K562 (cell line): Measurements from ENCODE around the gene LST1. TPM values are rescaled to one million over a fixed set of nuclear protein-coding genes. Genes with fewer than 3 reads are reported as not detected.

Experiments
- ASH1L ChIP-seq: fragments of 450-650 bp; IDR thresholded peaks from 2 replicates; pipeline ENCODE4 v1.6.1; 2018; ENCODE audit warnings: borderline replicate concordance, mild to moderate bottlenecking, low read depth; ENCODE audit not compliant: partially characterized antibody
- CREB5 ChIP-seq: fragments of 250-450 bp; sonication (Bioruptor Pico); IDR thresholded peaks from 2 replicates; pipeline ENCODE4 v1.5.0; 2020; ENCODE audit warnings: mild to moderate bottlenecking
- EGR1 ChIP-seq: fragments of 450-650 bp; conservative IDR thresholded peaks from 2 replicates; pipeline ENCODE4 v1.6.1; 2017; ENCODE audit warnings: mild to moderate bottlenecking
- EP300 ChIP-seq: IDR thresholded peaks from 2 replicates; pipeline ENCODE4 v1.6.1; 2012; ENCODE audit warnings: low read length, improper control_type of control experiment
- GATAD2A ChIP-seq: fragments of 450-650 bp; IDR thresholded peaks from 2 replicates; pipeline ENCODE4 v1.6.1; 2017
- HMGXB4 ChIP-seq: sonication (generic); formaldehyde crosslinking; IDR thresholded peaks from 2 replicates; pipeline ENCODE4 v1.8.1; 2023; ENCODE audit warnings: mild to moderate bottlenecking, missing genetic modification reagents
- PREB ChIP-seq: sonication (generic); formaldehyde crosslinking; IDR thresholded peaks from 2 replicates; pipeline ENCODE4 v1.8.1; 2023; ENCODE audit warnings: mild to moderate bottlenecking, missing genetic modification reagents
- SUPT5H ChIP-seq: fragments of 450-650 bp; IDR thresholded peaks from 2 replicates; pipeline ENCODE4 v1.6.1; 2016
- TGIF2 ChIP-seq: sonication (generic); formaldehyde crosslinking; IDR thresholded peaks from 2 replicates; pipeline ENCODE4 v1.8.1; 2022; ENCODE audit warnings: mild to moderate bottlenecking, missing genetic modification reagents, moderate library complexity
- ZNF133 ChIP-seq: fragments of 250-450 bp; sonication (Bioruptor Pico); IDR thresholded peaks from 2 replicates; pipeline ENCODE4 v1.4.0; 2020; ENCODE audit warnings: mild to moderate bottlenecking
- ZNF140 ChIP-seq: fragments of 250-450 bp; sonication (Bioruptor Pico); IDR thresholded peaks from 2 replicates; pipeline ENCODE4 v1.8.0; 2021; ENCODE audit warnings: moderate library complexity, mild to moderate bottlenecking, inconsistent platforms
- ZNF146 ChIP-seq: IDR thresholded peaks from one replicate; pipeline ENCODE4 v1.6.1; 2018; ENCODE audit warnings: missing compliant biosample characterization; ENCODE audit not compliant: unreplicated experiment
- ZNF318 ChIP-seq, 2 experiments: fragments of 450-650 bp; IDR thresholded peaks; 2 replicates each; pipeline ENCODE4 v1.6.1; 2016; ENCODE audit warnings: mild to moderate bottlenecking in 2 of 2, borderline replicate concordance in 1 of 2, low read depth in 1 of 2, moderate library complexity in 1 of 2
- polyA plus RNA-seq, 8 experiments: library from polyadenylated mRNA; depleted of rRNA in 4 of 8; stranded (reverse) in 5 of 8; unstranded in 3 of 8; fragments of >200 nt; fragmentation: Nextera tagmentation in 2 of 8; fragmentation: Illumina TruSeq in 1 of 8; extraction: Ambion mirVana in 2 of 8; extraction: Trizol in 1 of 8; gene quantifications; 2 replicates each; pipeline versions ENCODE4 v1.2.1 to v1.2.3, GENCODE V29; 2011 to 2014; ENCODE audit warnings: inconsistent platforms in 1 of 8, missing spikeins in 1 of 8
- total RNA-seq, 7 experiments: library from RNA; depleted of rRNA in 6 of 7; stranded (reverse); fragments of >200 nt in 6 of 7; fragmentation: Illumina TruSeq in 2 of 7; extraction: Trizol in 2 of 7; gene quantifications; 2 replicates each; pipeline versions ENCODE4 v1.2.1 to v1.2.3, GENCODE V29; 2011 to 2021; ENCODE audit warnings: low replicate concordance in 1 of 7

The LST1 gene
- total and polyA plus RNA-seq, 9 of the 15 experiments (the other 6 are each of a cell fraction or from before 2014, with no cell fraction given) = 0.82 to 7.8 (median 1.7) TPM

GRCh38 chr6:31619805-31620585 is 33.9 kb downstream of the LST1 start (continued):
- TF ChIP-seq ZNF146 (CRISPR knock-in tag) (no peak), ZNF133 (CRISPR knock-in tag) (peak; percentile 62; the same call in 1 of the 2 replicates), ASH1L (no peak), CREB5 (peak; percentile 63; the same call in 1 of the 2 replicates), EGR1 (peak; percentile 98), EP300 (peak; percentile 71), HMGXB4 (CRISPR knock-in tag) (0 out of 2 replicates have a peak, but pooled peaks have one; percentile 32), PREB (CRISPR knock-in tag) (no peak), ZNF140 (CRISPR knock-in tag) (no peak), GATAD2A (no peak), ZNF318 (IDR thresholded peaks at IDR 0.05; ENCODE audit: borderline replicate concordance in 1 of 2, low read depth in 1 of 2) (peak in 1 of 2 experiments; percentile 72; a peak in 2 of 4 replicates), TGIF2 (CRISPR knock-in tag) (no peak; the same call in 1 of the 2 replicates), SUPT5H (peak; percentile 99)
